MM.1S (cell line): Measurements from ENCODE around the gene GPR153.

Experiments used
- CTCF ChIP-seq: fragments of 300-600 bp; sonication (generic); IDR thresholded peaks from 2 replicates; pipeline ENCODE4 v1.5.1; 2016; ENCODE audit warnings: antibody characterized with exemption, low read length, mixed read lengths
- EZH2 ChIP-seq: fragments of 300-600 bp; sonication (generic); optimal IDR thresholded peaks from 2 replicates; pipeline ENCODE3; 2017; ENCODE audit warnings: low read depth, mild to moderate bottlenecking, antibody characterized with exemption, low read length, mixed read lengths
- EZH2phosphoT487 ChIP-seq: fragments of 300-600 bp; sonication (generic); IDR thresholded peaks from 2 replicates; pipeline ENCODE4 v1.6.1; 2018; ENCODE audit warnings: antibody characterized with exemption, low read length

GRCh38 chr1:6308449-6308848, 47.6 kb upstream of the GPR153 start:
- TF ChIP-seq CTCF (no peak), EZH2phosphoT487 (no peak), EZH2 (no peak)
